ENCODE results near the gene OR51B6.
"Not testable (repeated sequence)": the region's sequence is repeated elsewhere in the genome, so short reads cannot be mapped to it uniquely, and the experiment has no call there.

DNA sequence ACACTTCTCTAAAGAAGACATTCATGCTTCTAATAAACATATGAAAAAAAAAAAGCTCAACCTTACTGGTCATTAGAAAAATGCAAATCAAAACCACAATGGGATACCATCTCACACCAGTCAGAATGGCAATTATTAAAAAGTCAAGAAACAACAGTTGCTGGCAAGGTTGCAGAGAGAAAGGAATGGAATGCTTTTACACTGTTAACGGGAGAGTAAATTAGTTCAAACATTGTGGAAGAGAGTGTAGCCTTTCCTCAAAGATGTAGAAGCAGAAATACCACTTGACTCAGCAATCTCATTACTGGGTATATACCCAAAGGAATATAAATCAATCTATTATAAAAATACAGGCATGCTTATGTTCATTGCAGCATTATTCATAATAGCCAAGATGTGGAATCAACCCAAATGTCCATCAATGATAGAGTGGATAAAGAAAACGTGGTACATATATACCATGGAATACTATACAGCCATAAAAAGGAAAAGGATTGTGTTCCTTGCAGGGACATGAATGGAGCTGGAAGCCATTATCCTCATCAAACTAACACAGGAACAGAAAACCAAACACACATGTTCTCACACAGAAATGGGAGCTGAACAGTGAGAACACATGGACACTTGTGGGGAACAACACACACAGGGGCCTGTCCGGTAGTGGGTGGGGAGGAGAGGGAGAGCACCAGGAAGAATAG, 37.8 kb upstream of the OR51B6 start:
- TF ChIP-seq, protein P1, sequence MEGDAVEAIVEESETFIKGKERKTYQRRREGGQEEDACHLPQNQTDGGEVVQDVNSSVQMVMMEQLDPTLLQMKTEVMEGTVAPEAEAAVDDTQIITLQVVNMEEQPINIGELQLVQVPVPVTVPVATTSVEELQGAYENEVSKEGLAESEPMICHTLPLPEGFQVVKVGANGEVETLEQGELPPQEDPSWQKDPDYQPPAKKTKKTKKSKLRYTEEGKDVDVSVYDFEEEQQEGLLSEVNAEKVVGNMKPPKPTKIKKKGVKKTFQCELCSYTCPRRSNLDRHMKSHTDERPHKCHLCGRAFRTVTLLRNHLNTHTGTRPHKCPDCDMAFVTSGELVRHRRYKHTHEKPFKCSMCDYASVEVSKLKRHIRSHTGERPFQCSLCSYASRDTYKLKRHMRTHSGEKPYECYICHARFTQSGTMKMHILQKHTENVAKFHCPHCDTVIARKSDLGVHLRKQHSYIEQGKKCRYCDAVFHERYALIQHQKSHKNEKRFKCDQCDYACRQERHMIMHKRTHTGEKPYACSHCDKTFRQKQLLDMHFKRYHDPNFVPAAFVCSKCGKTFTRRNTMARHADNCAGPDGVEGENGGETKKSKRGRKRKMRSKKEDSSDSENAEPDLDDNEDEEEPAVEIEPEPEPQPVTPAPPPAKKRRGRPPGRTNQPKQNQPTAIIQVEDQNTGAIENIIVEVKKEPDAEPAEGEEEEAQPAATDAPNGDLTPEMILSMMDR (IDR thresholded peaks at IDR 0.05) = not testable (repeated sequence)
- not testable (repeated sequence) for TF ChIP-seq POLR2AphosphoS5 (IDR thresholded peaks at IDR 0.05; ENCODE audit: low read depth, low read length); SIN3A (IDR thresholded peaks at IDR 0.05; ENCODE audit: borderline replicate concordance, insufficient read depth, low read depth, low read length)
